ENCODE measurements around the gene AIFM1. TPM values are rescaled to one million over a fixed set of nuclear protein-coding genes. Genes with fewer than 3 reads are reported as not detected.

Gene AIFM1
- polyA plus RNA-seq, 1 of the 3 experiments (the other 2 are of a cell fraction) = 49.8 TPM

DNA sequence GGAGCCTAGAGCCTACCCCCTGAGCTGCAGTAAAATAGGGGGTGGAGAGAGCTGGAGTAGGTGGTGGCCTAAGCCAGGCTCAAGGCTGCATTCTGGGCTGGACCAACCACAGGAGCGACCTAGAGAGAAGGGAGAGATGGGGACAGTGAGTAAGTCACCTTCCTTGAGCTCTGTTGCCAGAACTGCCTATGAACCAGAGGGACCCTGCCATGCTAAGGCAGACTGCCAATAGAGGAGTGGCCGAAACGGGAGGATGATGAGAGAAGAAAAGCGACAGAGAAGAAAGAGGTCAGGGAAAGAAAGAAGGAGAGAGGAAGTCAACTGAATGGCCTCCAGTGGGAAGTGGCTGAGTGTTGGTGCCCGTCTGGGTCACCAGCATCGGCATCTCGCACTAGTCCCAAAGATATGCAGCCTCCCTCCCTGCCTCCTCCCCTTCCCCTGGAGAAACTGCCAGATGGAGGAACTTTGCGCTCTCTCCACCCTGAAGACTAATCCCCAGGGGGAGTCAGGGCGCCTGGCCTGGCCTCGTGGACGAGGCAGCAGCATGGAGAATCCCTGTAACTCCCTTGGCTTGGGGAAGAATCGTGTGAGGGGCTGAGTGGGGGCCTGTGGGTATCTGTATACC, 84.1 kb downstream of the AIFM1 start:
- TF ChIP-seq GATA2 (CRISPR knock-in tag; IDR thresholded peaks at IDR 0.05) = no peak
- TF ChIP-seq, protein P1, sequence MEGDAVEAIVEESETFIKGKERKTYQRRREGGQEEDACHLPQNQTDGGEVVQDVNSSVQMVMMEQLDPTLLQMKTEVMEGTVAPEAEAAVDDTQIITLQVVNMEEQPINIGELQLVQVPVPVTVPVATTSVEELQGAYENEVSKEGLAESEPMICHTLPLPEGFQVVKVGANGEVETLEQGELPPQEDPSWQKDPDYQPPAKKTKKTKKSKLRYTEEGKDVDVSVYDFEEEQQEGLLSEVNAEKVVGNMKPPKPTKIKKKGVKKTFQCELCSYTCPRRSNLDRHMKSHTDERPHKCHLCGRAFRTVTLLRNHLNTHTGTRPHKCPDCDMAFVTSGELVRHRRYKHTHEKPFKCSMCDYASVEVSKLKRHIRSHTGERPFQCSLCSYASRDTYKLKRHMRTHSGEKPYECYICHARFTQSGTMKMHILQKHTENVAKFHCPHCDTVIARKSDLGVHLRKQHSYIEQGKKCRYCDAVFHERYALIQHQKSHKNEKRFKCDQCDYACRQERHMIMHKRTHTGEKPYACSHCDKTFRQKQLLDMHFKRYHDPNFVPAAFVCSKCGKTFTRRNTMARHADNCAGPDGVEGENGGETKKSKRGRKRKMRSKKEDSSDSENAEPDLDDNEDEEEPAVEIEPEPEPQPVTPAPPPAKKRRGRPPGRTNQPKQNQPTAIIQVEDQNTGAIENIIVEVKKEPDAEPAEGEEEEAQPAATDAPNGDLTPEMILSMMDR (IDR thresholded peaks at IDR 0.05) = no peak
- TF ChIP-seq JUND (IDR thresholded peaks at IDR 0.05) = no peak
- TF ChIP-seq EZH2phosphoT487 (IDR thresholded peaks at IDR 0.05; ENCODE audit: borderline replicate concordance, low read depth) = no peak
- POLR2A ChIA-PET = no interaction called here
- no peak overlapping the region for H3K4me3 ChIP-seq (ENCODE audit: low read depth in 2 of 2, low read length in 1 of 2)
- H4K20me1 ChIP-seq (ENCODE audit: insufficient read depth) = no peaks in the 10 kb centered on the region
- no peaks in the 10 kb centered on the region for H3K36me3 ChIP-seq (replicated peaks in 1 of 2; ENCODE audit: control insufficient read depth in 1 of 2, insufficient read depth in 2 of 2, low read length in 1 of 2)
- H3K9ac ChIP-seq = no peak overlapping the region
- no peaks in the 10 kb centered on the region for H3K9me2 ChIP-seq
- peaks cover 28% of the 10 kb centered on the region; the same call in 1 of the 2 replicates for H3K27me3 ChIP-seq (ENCODE audit: insufficient read depth)
- no peak for DNase-seq
- no peaks in the 10 kb centered on the region for H3K9me3 ChIP-seq
- no peak overlapping the region for H3K4me2 ChIP-seq
- peaks cover 0 to 17% of the 10 kb centered on the region in 2 experiments; a peak in 1 of 4 replicates for H3K4me1 ChIP-seq (ENCODE audit: control insufficient read depth in 1 of 2, insufficient read depth in 2 of 2, low read depth in 1 of 2, low read length in 1 of 2)
- no peak overlapping the region for H2AFZ ChIP-seq (ENCODE audit: low read depth)
- WGBS (ENCODE audit: low lambda C conversion rate) = 44% methylated on average over 11 of the region's 12 CpGs
- no peaks in the 10 kb centered on the region for H3K79me2 ChIP-seq (ENCODE audit: insufficient read depth)
- peak overlapping the region in 1 of 2 experiments; percentile 18; a peak in 1 of 4 replicates for H3K27ac ChIP-seq (ENCODE audit: low read depth in 2 of 2, low read length in 1 of 2)
- H3F3A ChIP-seq (replicated peaks; ENCODE audit: insufficient read depth) = no peaks in the 10 kb centered on the region
- CTCF ChIA-PET = interaction anchor here (0.8 to 5.5 kb wide), 14 partner anchors 13 to 481 kb away, joined by 3 to 113 read pairs (median 6); partner anchors contain the start of genes AIFM1 and RAB33A

DNA sequence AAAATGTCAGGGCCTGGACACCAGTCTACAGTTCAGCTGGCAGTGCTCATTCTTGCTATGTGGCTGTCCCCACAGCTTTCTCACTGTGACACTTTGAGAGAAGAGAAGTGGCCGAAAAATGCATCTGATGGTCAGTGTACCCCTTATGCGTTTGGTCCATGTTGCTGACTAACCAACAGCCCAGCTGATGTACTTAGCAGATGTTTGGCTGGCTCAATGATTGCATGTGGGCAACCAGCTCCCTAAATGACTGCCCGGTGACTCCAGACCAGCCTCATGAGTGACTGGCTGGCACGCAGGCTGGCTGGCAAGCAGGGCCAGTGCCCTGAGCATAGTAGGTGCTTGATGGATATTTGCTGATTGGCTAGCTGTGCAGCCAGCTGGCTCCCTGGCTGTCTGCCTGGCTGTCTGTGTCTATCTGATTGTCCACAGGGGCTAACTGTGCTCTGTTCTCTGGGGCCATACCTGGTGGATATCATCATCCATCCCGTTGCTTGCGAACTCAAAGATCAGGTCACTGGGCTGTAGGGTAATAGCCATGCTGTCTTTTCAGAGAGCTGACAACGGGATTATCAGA, 84.8 kb downstream of the AIFM1 start:
- H2AFZ ChIP-seq (ENCODE audit: low read depth) = no peak overlapping the region
- peak overlapping the region in 1 of 2 experiments; percentile 18; a peak in 1 of 4 replicates for H3K27ac ChIP-seq (ENCODE audit: low read depth in 2 of 2, low read length in 1 of 2)
- H3K4me3 ChIP-seq (ENCODE audit: low read depth in 2 of 2, low read length in 1 of 2) = no peak overlapping the region
- H3K79me2 ChIP-seq (ENCODE audit: insufficient read depth) = no peaks in the 10 kb centered on the region
- no peaks in the 10 kb centered on the region for H4K20me1 ChIP-seq (ENCODE audit: insufficient read depth)
- no peak for DNase-seq
- WGBS (ENCODE audit: low lambda C conversion rate) = 66% methylated on average over 6 of the region's 7 CpGs
- POLR2A ChIA-PET = no interaction called here
- TF ChIP-seq SIN3A (IDR thresholded peaks at IDR 0.05; ENCODE audit: borderline replicate concordance, low read depth, low read length) (no peak), MEF2A (IDR thresholded peaks at IDR 0.05; ENCODE audit: borderline replicate concordance, low read depth) (no peak), ELF1 (IDR thresholded peaks at IDR 0.05) (no peak), SMC3 (IDR thresholded peaks at IDR 0.05; ENCODE audit: low read depth, low read length) (no peak), POLR2AphosphoS5 (IDR thresholded peaks at IDR 0.05; ENCODE audit: low read depth, low read length) (no peak), FOSL2 (IDR thresholded peaks at IDR 0.05; ENCODE audit: borderline replicate concordance, low read depth) (no peak), JUND (IDR thresholded peaks at IDR 0.05) (no peak), RCOR1 (IDR thresholded peaks at IDR 0.05; ENCODE audit: low read length) (no peak), CHD2 (IDR thresholded peaks at IDR 0.05; ENCODE audit: low read length, partially characterized antibody) (no peak), GATA2 (CRISPR knock-in tag; IDR thresholded peaks at IDR 0.05) (no peak), YY1 (IDR thresholded peaks at IDR 0.05; ENCODE audit: low read depth) (no peak)
- TF ChIP-seq, protein P2, sequence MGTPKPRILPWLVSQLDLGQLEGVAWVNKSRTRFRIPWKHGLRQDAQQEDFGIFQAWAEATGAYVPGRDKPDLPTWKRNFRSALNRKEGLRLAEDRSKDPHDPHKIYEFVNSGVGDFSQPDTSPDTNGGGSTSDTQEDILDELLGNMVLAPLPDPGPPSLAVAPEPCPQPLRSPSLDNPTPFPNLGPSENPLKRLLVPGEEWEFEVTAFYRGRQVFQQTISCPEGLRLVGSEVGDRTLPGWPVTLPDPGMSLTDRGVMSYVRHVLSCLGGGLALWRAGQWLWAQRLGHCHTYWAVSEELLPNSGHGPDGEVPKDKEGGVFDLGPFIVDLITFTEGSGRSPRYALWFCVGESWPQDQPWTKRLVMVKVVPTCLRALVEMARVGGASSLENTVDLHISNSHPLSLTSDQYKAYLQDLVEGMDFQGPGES (IDR thresholded peaks at IDR 0.05; ENCODE audit: low read depth, low read length) = no peak
- TF ChIP-seq, protein P3, sequence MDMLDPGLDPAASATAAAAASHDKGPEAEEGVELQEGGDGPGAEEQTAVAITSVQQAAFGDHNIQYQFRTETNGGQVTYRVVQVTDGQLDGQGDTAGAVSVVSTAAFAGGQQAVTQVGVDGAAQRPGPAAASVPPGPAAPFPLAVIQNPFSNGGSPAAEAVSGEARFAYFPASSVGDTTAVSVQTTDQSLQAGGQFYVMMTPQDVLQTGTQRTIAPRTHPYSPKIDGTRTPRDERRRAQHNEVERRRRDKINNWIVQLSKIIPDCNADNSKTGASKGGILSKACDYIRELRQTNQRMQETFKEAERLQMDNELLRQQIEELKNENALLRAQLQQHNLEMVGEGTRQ (IDR thresholded peaks at IDR 0.05; ENCODE audit: borderline replicate concordance, low read depth, low read length) = no peak
- TF ChIP-seq, protein P1 (IDR thresholded peaks at IDR 0.05) = no peak
- no peaks in the 10 kb centered on the region for H3K9me3 ChIP-seq
- peaks cover 0 to 17% of the 10 kb centered on the region in 2 experiments; a peak in 1 of 4 replicates for H3K4me1 ChIP-seq (ENCODE audit: control insufficient read depth in 1 of 2, insufficient read depth in 2 of 2, low read depth in 1 of 2, low read length in 1 of 2)
- H3K27me3 ChIP-seq (ENCODE audit: insufficient read depth) = peaks cover 21% of the 10 kb centered on the region; the same call in 1 of the 2 replicates
- CTCF ChIA-PET = interaction anchor here (0.8 to 5.5 kb wide), 21 partner anchors 8 to 480 kb away, joined by 3 to 113 read pairs (median 6); partner anchors contain the start of genes AIFM1 and RAB33A
- no peaks in the 10 kb centered on the region for H3F3A ChIP-seq (replicated peaks; ENCODE audit: insufficient read depth)
- no peaks in the 10 kb centered on the region for H3K36me3 ChIP-seq (replicated peaks in 1 of 2; ENCODE audit: control insufficient read depth in 1 of 2, insufficient read depth in 2 of 2, low read length in 1 of 2)
- no peaks in the 10 kb centered on the region for H3K9me2 ChIP-seq
- no peak overlapping the region for H3K9ac ChIP-seq
- H3K4me2 ChIP-seq = no peak overlapping the region
